Measurements from ENCODE around the gene MRPS10. TPM values are rescaled to one million over a fixed set of nuclear protein-coding genes. Genes with fewer than 3 reads are reported as not detected.
"Not testable (repeated sequence)": the region's sequence is repeated elsewhere in the genome, so short reads cannot be mapped to it uniquely, and the experiment has no call there.

The MRPS10 gene
- total RNA-seq, 4 donors from 2014 or later: 27.8 to 38.8 (median 29.3) TPM

DNA sequence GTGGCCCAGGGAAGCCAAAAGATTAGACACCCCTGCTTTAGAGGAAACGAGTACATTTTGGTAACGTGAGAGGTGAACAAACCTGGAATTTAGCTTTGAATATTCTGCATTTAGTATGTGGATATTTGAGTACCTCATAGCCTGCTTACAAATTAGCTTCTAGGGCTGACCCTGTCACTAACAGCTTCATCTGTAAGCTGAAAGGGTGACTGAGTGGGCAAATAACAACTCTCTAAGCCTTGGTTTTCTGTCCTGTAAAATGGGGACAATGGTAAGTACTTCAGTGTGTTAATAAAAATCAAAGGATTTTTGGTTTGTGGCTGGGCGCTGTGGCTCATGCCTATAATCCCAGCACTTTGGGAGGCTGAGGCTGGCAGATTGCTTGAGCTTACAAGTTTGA is 14.5 kb downstream of the MRPS10 start:
- peaks cover 0 to 3% (median 0%) of the 10 kb centered on the region in 4 donors for H3K9me3 ChIP-seq
- no peak overlapping the region for H3K4me3 ChIP-seq
- peaks cover 6 to 56% (median 43%) of the 10 kb centered on the region in 4 donors for H3K36me3 ChIP-seq
- intact Hi-C loops (cut with DNase I): no loop called here
- no peaks in the 10 kb centered on the region for H3K27me3 ChIP-seq
- no peak for DNase-seq (ENCODE audit: extremely low spot score)
- no peak overlapping the region for H3K27ac ChIP-seq (replicated peaks in 1 of 4)
- H3K4me1 ChIP-seq: peaks cover 5 to 34% (median 19%) of the 10 kb centered on the region in 4 donors
- TF ChIP-seq EP300 (IDR thresholded peaks at IDR 0.05) (no peak), POLR2A (IDR thresholded peaks at IDR 0.05; ENCODE audit: low read depth) (no peak), POLR2AphosphoS5 (IDR thresholded peaks at IDR 0.05) (no peak)
- TF ChIP-seq, protein P1, sequence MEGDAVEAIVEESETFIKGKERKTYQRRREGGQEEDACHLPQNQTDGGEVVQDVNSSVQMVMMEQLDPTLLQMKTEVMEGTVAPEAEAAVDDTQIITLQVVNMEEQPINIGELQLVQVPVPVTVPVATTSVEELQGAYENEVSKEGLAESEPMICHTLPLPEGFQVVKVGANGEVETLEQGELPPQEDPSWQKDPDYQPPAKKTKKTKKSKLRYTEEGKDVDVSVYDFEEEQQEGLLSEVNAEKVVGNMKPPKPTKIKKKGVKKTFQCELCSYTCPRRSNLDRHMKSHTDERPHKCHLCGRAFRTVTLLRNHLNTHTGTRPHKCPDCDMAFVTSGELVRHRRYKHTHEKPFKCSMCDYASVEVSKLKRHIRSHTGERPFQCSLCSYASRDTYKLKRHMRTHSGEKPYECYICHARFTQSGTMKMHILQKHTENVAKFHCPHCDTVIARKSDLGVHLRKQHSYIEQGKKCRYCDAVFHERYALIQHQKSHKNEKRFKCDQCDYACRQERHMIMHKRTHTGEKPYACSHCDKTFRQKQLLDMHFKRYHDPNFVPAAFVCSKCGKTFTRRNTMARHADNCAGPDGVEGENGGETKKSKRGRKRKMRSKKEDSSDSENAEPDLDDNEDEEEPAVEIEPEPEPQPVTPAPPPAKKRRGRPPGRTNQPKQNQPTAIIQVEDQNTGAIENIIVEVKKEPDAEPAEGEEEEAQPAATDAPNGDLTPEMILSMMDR (IDR thresholded peaks at IDR 0.05): no peak
- 97% methylated on average over 3 of the region's 3 CpGs for WGBS

- intact Hi-C loops (cut with DNase I); H3K9me3 ChIP-seq; H3K27ac ChIP-seq (replicated peaks in 1 of 4); DNase-seq (ENCODE audit: extremely low spot score); H3K4me3 ChIP-seq; H3K27me3 ChIP-seq: not testable (repeated sequence)
- 86% methylated on average over 12 of the region's 13 CpGs for WGBS
- Histone ChIP-seq H3K4me1 (peaks cover 5 to 34% (median 19%) of the 10 kb centered on the region in 4 donors), H3K36me3 (peaks cover 6 to 48% (median 35%) of the 10 kb centered on the region in 4 donors)
Observed at GRCh38 chr6:42202131-42202915, 15.3 kb downstream of the MRPS10 start.

GRCh38 chr6:42201382-42201781 is 16.3 kb downstream of the MRPS10 start:
- Histone ChIP-seq H3K36me3 (peaks cover 3 to 38% (median 29%) of the 10 kb centered on the region in 4 donors), H3K27ac (replicated peaks in 1 of 4) (no peak overlapping the region), H3K9me3 (peaks cover 0 to 3% (median 0%) of the 10 kb centered on the region in 4 donors), H3K4me1 (peaks cover 5 to 34% (median 19%) of the 10 kb centered on the region in 4 donors), H3K4me3 (no peak overlapping the region), H3K27me3 (no peaks in the 10 kb centered on the region)
- intact Hi-C loops (cut with DNase I): no loop called here
- TF ChIP-seq POLR2AphosphoS5 (IDR thresholded peaks at IDR 0.05): no peak
- TF ChIP-seq POLR2A (IDR thresholded peaks at IDR 0.05; ENCODE audit: low read depth): no peak
- TF ChIP-seq, protein P1 (IDR thresholded peaks at IDR 0.05): no peak
- 47% methylated on average over 3 of the region's 3 CpGs for WGBS
- no peak for DNase-seq (ENCODE audit: extremely low spot score)

DNA sequence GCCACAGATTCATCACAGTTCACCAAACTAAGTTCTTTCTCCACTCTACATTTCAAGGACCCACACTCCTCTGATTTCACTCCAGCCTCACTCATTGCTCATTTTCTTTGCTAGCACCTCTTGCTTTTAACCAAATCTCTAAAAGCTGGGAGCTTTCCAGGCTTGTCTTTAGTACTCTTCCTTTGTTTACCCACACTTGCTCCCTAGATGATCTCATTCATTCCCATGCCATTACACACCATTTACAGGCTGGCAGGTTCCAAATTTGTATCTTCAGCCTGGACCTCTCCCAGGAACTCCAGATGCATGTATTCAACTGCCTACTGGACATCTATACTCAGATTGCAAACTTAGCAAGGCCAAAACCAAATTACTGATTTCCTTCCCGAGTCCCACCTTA is 17.6 kb downstream of the MRPS10 start:
- H3K4me3 ChIP-seq: no peak overlapping the region
- 28% methylated on average over 1 of the region's 1 CpG for WGBS
- no peak for DNase-seq (ENCODE audit: extremely low spot score)
- H3K9me3 ChIP-seq: peaks cover 0 to 3% (median 0%) of the 10 kb centered on the region in 4 donors
- H3K27me3 ChIP-seq: no peaks in the 10 kb centered on the region
- no peak for TF ChIP-seq EP300 (IDR thresholded peaks at IDR 0.05)
- TF ChIP-seq, protein P1 (IDR thresholded peaks at IDR 0.05): no peak
- peak; percentile 51 to 62 for TF ChIP-seq POLR2AphosphoS5 (IDR thresholded peaks at IDR 0.05)
- intact Hi-C loops (cut with DNase I): no loop called here
- peak overlapping the region; percentile 32 to 50 (median 34) for H3K27ac ChIP-seq (replicated peaks in 1 of 4)
- peaks cover 0 to 25% (median 18%) of the 10 kb centered on the region in 4 donors for H3K36me3 ChIP-seq
- H3K4me1 ChIP-seq: peaks cover 5 to 34% (median 19%) of the 10 kb centered on the region in 4 donors

GRCh38 chr6:42199106-42199981 is 18.3 kb downstream of the MRPS10 start:
- Histone ChIP-seq H3K36me3 (peaks cover 0 to 18% (median 12%) of the 10 kb centered on the region in 4 donors), H3K9me3 (peaks cover 0 to 3% (median 0%) of the 10 kb centered on the region in 4 donors), H3K4me1 (peaks cover 5 to 34% (median 19%) of the 10 kb centered on the region in 4 donors), H3K4me3 (no peak overlapping the region), H3K27ac (replicated peaks in 1 of 4) (peak overlapping the region; percentile 32 to 50 (median 34)), H3K27me3 (no peaks in the 10 kb centered on the region)
- TF ChIP-seq POLR2A (IDR thresholded peaks at IDR 0.05; ENCODE audit: low read depth) (no peak), POLR2AphosphoS5 (IDR thresholded peaks at IDR 0.05) (no peak), EP300 (IDR thresholded peaks at IDR 0.05) (no peak)
- TF ChIP-seq, protein P1 (IDR thresholded peaks at IDR 0.05): no peak
- intact Hi-C loops (cut with DNase I): no loop called here
- no peak for DNase-seq (ENCODE audit: extremely low spot score)
- WGBS: 86% methylated on average over 5 of the region's 5 CpGs

Data from esophagus muscularis mucosa (tissue), 4 donors.